CD8-positive, alpha-beta memory T cell (primary cell): ENCODE data around the gene CDC34. TPM values are rescaled to one million over a fixed set of nuclear protein-coding genes. Genes with fewer than 3 reads are reported as not detected.

ENCODE experiments used
- polyA plus RNA-seq: library from polyadenylated mRNA; unstranded; fragments of 300-500 nt; fragmentation: Illumina TruSeq; gene quantifications from one replicate; pipeline ENCODE4 v1.2.3, GENCODE V29; 2021
- total RNA-seq, 2 experiments: library from RNA; stranded (reverse); gene quantifications; one replicate each; pipeline ENCODE4 v1.2.3, GENCODE V29; 2021

CDC34 gene
- total and polyA plus RNA-seq, 3 experiments from 2014 or later: 46.9 to 57.8 (median 56.9) TPM

Other genes with a start within 250 kb of the CDC34 start
- gene PLPP2, start 240.4 kb upstream of the CDC34 start, total RNA-seq: not detected
- 2.3 TPM for gene PLPP2, start 240.4 kb upstream of the CDC34 start, polyA plus RNA-seq
- gene MIER2, start 187.0 kb upstream of the CDC34 start, total RNA-seq: 10 to 100 TPM; 20.9 TPM
- 4.9 TPM for gene MIER2, start 187.0 kb upstream of the CDC34 start, polyA plus RNA-seq
- gene C2CD4C, start 122.6 kb upstream of the CDC34 start, total RNA-seq: not detected
- not detected for gene C2CD4C, start 122.6 kb upstream of the CDC34 start, polyA plus RNA-seq
- gene SHC2, start 70.7 kb upstream of the CDC34 start, total RNA-seq: under 1 TPM; 0.11 to 0.13 TPM
- gene SHC2, start 70.7 kb upstream of the CDC34 start, polyA plus RNA-seq: not detected
- under 1 TPM; 0.33 to 0.44 TPM for gene MADCAM1, start 35.3 kb upstream of the CDC34 start, total RNA-seq
- 0.12 TPM for gene MADCAM1, start 35.3 kb upstream of the CDC34 start, polyA plus RNA-seq
- 10 to 100 TPM; 18.6 to 20.0 TPM for gene TPGS1, start 24.3 kb upstream of the CDC34 start, total RNA-seq
- gene TPGS1, start 24.3 kb upstream of the CDC34 start, polyA plus RNA-seq: 50.3 TPM
- 10 to 100 TPM; 48.8 to 50.5 TPM for gene GZMM, start 12.3 kb downstream of the CDC34 start, total RNA-seq
- 327 TPM for gene GZMM, start 12.3 kb downstream of the CDC34 start, polyA plus RNA-seq
- gene BSG, start 40.8 kb downstream of the CDC34 start, total RNA-seq: 100 to 1,000 TPM; 250 to 262 TPM
- 436 TPM for gene BSG, start 40.8 kb downstream of the CDC34 start, polyA plus RNA-seq
- gene HCN2, start 58.1 kb downstream of the CDC34 start, total RNA-seq: under 1 TPM; 0.42 to 0.48 TPM
- not detected for gene HCN2, start 58.1 kb downstream of the CDC34 start, polyA plus RNA-seq
- 10 to 100 TPM; 75.2 to 77.3 TPM for gene POLRMT, start 101.8 kb downstream of the CDC34 start, total RNA-seq
- gene POLRMT, start 101.8 kb downstream of the CDC34 start, polyA plus RNA-seq: 58.8 TPM
- gene FGF22, start 108.1 kb downstream of the CDC34 start, total RNA-seq: under 1 TPM; 0.20 to 0.22 TPM
- gene FGF22, start 108.1 kb downstream of the CDC34 start, polyA plus RNA-seq: not detected
- 10 to 100 TPM; 89.6 to 95.5 TPM for gene RNF126, start 131.5 kb downstream of the CDC34 start, total RNA-seq
- gene RNF126, start 131.5 kb downstream of the CDC34 start, polyA plus RNA-seq: 100.0 TPM
- 1 to 10 TPM; 7.7 to 8.0 TPM for gene FSTL3, start 144.6 kb downstream of the CDC34 start, total RNA-seq
- gene FSTL3, start 144.6 kb downstream of the CDC34 start, polyA plus RNA-seq: 0.81 TPM
- not detected for gene PRSS57, start 163.7 kb downstream of the CDC34 start, total RNA-seq
- gene PRSS57, start 163.7 kb downstream of the CDC34 start, polyA plus RNA-seq: not detected
- not detected for gene PALM, start 177.2 kb downstream of the CDC34 start, total RNA-seq
- not detected for gene PALM, start 177.2 kb downstream of the CDC34 start, polyA plus RNA-seq
- gene MISP, start 219.4 kb downstream of the CDC34 start, total RNA-seq: not detected
- gene MISP, start 219.4 kb downstream of the CDC34 start, polyA plus RNA-seq: not detected